Stimulated activated CD4-positive, alpha-beta T cell treated with anti-CD3 and anti-CD28 coated beads, Interleukin-15, amount 100 ng/mL, for 1 hour (primary cell): ENCODE results near the gene ADAMTS14.

Experiments
- DNase-seq, 2 donors: peaks; one replicate each; pipeline ENCODE4 v3.0.0-alpha.2; 2020; ENCODE audit warnings: low read depth in 1 of 2, low spot score in 1 of 2

ADAMTS14 gene

DNA sequence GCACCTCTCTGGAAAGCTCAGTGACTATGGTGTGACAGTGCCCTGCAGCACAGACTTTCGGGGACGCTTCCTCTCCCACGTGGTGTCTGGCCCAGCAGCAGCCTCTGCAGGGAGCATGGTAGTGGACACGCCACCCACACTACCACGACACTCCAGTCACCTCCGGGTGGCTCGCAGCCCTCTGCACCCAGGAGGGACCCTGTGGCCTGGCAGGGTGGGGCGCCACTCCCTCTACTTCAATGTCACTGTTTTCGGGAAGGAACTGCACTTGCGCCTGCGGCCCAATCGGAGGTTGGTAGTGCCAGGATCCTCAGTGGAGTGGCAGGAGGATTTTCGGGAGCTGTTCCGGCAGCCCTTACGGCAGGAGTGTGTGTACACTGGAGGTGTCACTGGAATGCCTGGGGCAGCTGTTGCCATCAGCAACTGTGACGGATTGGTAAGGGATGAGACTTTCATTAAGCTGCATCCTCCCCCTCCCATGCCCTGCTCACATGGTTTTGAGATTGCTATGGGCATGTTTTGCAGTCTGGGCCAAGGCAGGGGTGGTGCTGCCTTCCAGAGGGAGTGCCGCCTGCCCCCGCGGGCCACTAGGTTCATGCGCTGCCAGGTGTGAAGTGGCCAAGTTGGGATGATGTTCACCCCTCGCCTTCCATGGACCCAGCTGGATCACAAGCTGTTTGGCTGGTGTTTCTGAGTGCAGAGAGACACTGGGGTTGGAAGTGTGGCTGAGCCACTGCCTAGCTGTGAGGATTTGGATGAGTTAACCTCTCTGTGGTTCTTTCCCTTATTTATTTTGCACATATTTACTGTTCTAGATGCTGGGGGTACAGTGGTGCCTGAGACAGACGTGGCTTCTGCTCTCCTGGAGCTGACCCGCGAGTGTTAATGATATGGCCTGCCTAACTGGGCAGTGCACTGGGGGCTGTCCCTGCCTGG lies 2.5 kb downstream of the ADAMTS14 start:
- DNase-seq = no peak

DNA sequence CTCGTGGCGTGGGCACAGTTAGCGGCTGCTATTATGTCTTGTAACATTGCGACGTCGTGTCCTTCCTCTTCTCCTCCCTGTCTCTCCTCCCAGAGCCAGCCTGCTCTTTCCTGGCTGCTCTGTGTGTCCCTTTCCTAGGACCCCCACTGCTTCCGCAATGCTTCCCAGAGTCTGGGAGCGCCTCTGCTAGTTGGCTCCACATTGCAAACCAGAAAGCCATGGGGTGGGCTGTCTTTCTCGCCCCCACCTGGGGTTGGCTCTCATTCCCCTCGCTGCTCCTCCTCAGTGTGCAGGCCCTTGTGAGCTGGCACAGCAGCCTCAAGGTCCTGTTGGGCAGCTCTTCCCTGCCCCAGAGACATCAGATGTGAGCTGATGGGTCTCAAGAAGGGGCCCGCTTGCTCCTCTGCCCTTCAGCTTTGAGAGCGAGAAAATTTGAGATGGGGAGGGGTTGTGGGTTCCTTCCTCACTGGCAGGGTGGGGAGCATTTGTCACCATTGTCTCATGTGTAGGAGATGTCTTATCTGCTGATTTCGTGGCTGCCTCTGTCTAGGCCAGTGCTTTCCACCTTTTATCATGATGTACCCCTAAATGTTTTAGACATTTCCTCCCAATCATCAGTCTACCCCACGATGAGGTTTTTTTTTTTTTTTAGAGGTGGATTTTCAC lies 3.3 kb downstream of the ADAMTS14 start:
- no peak for DNase-seq

DNA sequence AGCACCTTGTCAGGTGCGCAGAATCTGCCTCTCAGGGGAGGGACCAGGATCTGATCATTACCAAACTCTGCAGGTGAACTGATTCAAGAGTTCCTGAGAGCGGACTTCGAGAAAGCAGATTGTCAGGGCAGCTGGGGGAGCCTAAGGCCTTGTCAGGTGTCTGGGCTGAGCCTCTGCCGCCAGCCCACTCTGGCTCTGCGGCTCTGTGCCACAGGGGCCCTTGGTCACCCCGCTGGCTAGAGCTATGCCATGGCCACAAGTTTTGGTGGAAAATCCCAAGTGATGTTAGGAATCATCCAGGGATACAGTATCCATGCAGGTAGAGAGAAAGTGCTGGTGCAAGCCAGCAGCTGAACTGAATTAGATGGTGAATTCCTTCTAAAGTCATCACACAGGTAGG lies 4.2 kb downstream of the ADAMTS14 start:
- no peak for DNase-seq

DNA sequence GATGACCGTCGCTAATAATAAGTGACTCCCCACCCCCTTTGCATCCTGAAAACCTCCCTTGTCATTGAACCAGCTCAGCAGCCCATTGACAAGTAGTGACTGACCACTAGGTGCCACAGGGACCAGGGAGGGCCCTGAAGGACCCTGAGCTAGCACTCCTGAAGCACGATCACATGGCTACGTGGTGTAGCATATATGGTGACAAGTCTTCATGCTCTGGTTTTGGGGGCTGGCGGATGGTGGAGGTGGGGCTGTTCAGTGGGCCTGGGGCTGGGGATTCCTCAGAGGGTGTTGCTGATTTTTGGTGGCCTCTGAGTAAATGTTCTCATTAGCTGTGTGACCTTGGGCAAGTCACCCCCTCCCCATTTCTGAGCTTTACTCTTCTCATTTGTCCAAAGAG lies 4.7 kb downstream of the ADAMTS14 start:
- DNase-seq = no peak

DNA sequence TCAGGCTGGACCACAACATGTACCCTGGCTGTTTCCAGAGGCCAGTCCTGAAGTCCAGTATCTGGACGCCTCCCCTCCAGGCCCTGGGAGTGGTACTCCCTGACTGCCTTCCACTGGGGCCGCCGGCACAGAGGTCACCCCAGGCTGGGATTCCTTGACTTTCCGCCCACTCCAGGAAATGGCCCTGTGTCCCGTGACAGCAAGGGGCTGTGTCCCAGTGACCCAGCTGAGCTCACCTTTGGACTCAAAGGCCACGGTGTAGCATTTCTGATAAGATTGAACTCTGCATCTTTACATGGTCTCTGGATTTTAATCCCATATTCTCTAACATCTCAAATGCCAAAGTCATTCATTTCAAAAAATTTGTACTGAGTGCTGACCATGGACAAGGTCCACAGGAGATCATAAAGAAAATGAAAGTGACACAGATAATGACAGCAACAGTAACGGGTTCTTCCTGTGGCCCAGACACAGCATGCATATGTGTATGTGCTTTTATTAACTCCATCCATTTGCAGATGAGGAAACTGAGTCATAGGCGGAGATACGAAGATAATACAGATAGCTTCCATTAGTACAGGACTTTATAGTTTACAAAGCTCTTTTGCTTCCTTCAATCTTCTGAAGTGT lies 5.4 kb downstream of the ADAMTS14 start:
- DNase-seq = no peak

DNA sequence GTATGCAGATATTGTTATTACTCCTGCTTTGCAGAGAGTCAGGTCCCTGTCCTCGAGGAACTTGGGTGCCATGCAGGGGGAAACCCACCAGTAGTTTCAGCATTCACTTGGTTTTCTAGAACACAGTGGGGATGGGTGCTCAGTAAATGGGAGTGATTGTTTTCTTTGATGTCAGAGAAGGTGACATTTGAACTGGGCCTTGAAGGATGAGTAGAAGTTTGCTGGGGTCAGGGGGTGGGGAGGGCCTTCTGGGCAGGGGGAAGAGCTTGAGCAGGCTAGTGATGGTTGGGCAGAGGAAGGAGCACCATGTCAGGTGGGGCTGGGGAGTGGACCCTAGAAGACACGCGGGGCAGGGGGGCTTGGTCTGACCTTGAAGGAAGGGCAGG lies 5.9 kb downstream of the ADAMTS14 start:
- no peak for DNase-seq

DNA sequence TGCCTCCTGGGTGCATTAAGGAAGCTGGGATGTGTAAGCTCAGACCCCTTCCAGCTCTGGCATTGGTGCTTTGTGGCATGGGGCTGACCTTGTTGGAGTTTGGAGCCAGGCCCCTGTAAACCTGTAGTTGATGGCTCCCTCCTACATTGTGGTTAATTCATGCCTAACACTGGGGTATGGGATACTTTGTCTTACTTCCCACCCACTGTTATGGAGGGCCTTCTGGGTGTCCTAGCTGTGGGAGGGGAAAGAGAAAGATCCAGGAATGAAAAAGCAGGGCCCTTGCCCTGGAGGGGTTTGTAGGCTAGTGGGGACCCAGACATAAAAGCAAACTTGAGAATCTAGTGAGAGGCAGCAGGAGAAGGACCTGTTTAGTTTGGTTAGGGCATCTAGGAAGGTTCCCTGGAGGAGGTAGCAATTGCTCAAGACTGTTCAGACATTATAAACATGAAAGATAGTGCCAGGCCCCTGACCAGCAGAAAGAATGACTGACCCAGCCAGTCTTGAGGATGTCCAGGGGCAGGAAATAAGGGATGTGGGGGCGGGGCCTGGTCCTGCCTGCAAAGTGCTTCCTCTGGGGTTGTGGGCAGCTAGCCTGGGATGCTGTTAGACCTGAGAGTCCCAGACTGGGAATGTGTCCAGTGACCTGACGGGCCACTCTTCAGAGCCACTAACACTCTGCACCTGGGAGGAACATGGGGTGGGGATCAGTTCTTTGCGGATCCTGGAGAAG lies 6.6 kb downstream of the ADAMTS14 start:
- no peak for DNase-seq

DNA sequence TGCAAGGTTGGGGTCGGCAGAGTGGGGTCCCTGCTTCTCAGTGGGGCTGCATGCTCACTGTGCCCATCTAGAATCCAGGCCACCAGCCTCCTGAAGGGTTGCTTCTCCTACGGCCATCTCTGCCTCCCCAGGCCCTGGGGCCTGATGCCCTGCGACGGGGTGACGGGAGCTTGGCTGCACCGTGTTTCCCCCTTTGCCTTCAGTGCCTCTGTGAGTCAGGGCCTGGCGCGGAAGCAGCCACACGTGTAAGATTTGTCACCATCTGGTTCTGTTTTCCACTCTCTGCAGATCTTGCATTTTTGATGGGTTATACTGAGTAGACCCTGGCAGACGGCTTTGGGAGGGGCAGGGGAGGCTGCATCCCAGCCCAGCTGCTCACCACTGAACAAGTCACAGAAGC lies 7.2 kb downstream of the ADAMTS14 start:
- DNase-seq = no peak

DNA sequence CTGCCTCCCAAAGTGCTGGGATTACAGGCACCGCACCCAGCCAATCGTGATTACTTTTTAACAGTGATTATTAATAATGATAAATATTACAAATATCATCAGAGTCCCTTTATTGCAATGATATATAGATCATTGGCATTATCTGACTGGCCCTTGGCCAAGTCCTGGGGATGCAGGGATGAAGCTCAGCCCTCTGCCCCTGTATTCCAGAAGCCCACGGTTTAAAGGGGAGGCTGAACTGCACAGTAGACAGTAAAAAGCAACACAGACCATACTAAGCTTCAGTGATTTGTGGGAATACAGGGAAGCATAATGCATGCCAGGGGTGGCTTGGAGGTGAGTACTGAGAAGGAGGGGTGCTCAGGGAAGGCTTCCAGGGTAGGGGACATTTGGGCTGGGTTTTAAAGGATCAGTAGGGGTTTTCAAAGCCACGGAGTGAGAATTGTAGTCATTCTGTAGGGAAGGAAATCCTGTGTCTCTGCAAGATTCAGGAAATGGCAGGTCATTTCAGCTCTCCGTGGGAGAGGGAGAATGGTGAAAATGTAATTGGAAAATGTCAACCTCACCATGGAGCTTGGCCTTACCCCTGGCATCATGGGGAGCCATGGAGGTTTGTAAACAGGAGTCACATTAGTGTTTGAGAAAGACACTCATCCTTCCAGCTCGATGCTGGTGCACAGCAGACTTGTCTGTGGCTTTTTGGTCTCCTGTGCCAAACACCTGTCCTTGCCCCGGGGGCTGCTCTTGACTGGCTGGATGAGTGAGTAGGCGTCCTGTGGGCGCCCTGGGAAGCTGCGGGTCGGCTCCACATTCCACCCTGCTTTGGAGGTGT lies 8.8 kb downstream of the ADAMTS14 start:
- DNase-seq = no peak

DNA sequence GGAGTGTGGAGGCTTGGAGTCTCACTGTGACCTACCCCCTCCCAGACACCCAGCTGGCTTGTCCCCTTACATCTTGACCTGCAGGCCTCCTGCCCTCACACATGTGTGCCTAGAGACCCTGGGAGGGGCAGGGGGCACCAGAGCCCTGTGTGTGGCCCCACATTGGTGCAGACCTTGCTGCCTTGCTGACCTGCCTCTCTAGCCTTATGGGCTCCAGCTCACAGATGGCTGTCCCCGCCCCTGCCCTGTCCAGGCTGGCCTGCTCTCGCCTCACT lies 9.4 kb downstream of the ADAMTS14 start:
- no peak for DNase-seq

DNA sequence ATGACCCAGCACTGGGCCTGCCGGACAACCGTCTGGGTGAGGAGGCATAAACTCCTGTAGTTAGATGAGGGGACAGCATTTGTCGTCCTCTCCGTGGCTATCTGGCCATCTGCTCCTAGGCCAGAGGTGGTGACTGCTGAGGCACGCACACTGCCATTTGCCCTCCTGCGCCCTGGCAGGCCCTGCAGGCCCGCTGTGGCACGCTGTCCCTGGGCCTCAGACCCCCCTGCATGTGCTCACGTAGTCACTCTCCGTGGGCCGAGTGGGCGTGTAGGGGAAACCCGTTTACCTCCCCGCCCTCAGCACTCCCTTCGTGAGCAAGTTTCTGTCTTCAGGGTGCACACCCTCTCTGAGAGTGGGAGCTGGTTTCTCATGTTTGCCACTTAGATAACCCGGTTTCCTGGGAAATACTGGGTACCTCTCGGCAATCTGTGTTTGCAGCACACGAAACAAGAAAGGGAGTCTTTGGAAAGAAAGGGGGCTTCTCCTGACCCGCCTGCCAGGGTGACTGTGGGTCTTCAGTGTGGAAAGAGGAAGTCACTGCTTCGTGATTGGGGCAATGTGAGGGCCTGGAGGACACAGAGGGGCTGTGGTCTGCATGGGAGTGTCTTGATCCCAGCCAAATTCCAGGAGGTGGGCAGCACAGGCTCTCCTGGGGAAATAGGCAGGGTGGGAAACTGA lies 10.8 kb downstream of the ADAMTS14 start:
- DNase-seq = no peak

DNA sequence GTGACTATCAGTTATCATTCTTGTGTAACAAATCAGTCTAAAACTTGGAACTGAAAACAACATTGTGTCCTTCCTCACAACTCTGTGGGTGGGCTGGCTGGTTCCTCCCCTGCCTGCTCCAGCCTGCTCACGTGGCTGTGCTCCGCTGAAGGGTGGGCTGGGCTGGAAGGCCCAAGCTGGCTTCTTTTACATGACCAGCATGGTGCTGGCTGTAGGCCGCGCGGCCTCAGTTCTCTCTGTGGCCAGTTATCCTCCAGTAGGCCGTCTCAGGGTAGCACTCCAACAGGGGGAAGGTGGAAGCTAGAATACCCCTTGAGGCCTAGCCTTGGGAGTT lies 11.3 kb downstream of the ADAMTS14 start:
- no peak for DNase-seq

DNA sequence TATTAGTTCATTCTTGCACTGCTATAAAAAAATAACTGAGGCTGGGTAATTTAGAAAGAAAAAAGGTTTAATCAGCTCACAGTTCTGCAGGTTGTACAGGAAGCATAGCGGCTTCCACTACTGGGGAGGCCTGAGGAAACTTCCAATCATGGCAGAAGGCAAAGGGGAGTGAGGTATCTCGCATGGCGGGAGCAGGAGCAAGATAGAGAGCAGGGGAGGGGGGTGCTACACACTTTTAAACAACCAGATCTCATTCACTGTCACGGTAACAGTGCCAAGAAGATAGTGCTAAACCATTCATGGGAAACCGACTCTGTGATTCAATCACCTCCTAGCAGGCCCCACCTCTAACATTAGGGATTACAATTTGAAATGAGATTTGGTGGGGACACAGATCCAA lies 11.6 kb downstream of the ADAMTS14 start:
- DNase-seq = no peak

DNA sequence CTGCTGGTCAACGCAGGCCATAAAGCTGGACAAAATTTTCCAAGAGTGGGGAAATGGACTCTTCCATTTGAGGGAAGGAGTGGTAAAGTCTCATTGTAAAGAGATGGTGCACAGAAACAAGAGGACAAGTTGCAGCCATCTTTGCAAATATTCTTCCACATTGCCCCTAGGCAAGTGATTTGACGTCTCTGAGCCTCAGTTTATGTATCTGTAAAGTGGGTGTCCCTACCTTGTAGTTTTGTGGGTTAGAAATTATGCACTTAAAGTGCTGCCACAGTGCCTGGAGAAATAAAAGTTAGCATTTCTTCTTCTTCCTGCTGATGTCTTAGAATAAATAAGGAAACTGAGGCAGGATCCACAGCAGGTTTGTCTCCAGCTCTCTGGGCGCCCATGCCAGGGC lies 12.1 kb downstream of the ADAMTS14 start:
- DNase-seq = no peak

DNA sequence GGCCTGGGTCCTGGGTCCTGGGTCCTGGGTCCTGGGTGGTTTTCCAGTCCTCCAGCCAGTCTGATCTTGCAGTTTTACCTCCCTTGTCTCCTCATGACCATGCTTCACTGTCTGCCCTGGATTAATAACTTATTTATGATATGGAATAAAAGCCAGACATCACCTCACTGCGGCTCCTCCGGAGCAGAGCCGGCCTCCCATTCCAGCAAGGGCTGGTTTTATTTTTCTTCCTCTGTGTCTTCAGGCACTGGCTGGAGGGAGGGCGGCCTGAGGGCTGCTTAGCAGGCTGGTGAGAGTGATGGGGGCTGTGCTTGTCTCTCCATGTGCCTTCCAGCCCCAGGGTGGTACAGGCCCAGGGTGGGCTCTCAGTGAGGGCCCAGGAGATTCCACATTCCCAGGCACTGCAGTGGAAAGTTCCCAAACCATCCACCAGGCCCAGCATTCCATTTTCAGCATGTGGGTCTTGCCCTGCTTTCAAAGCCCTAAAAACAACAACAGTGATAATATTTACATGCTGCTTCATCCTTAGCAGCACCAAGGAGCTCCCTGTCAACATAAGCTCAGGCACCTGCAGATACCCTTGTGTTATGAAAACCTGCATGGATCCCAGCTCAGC lies 12.6 kb downstream of the ADAMTS14 start:
- DNase-seq = no peak

DNA sequence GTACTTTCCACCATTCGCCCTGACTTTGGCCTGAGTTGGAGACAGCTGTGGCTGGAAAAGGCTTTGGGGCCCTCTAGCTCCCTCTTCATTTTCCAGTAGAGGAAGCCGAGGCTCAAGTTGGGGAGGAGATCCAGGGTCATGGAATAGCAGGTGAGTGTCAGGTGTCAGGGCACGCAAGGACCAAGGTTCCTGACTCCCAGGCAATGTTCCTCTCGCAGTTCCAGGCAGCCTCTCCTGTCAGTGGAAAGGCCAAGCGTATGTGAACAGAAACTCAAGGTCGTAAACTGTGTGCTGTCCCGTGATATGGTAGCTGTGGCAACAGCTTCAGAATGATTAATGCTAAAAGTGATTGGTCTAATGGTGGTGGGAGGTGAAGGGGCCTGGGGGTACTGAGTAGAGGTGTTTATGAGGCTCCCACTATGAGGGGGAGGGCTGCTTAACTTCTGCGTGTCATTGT lies 13.2 kb downstream of the ADAMTS14 start:
- no peak for DNase-seq

DNA sequence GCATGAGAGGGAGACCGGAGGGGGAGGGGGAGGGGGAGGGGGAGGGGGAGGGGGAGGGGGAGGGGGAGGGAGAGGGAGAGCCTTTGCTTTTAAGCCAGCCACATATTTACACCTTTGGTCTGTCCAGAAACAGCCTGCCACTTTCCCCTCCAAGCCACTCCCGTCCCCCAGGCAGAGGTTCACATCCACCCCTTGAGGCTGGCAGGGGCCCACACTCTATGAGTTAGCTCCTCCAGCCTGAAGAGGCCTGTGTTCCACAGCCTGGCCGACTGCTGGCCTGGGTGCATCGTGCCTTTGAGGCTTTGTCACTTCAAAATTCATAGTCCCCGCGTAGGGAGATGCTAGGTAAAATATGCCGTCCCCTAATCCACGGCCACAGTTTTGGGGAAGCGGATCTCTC lies 16.5 kb downstream of the ADAMTS14 start:
- DNase-seq = no peak

DNA sequence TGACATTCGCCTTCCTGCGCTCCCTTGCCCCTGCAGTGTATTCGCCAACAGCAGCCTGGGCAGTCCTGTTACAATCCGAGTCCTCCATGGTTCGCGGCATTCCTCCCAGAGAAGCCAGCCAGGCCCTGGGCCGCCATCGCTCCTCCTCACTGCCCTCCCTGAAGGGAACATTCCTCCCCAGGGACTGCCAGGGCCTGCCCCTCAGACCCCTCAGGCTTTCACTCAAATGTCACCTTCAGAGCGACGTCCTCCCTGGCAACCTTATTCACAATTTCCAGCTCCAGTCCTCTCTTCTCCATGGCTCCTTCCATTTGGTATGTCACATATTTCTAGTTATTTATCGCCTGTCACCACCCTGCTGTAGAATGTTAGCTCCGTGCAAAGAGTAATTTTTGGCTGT lies 17.4 kb downstream of the ADAMTS14 start:
- DNase-seq = no peak

DNA sequence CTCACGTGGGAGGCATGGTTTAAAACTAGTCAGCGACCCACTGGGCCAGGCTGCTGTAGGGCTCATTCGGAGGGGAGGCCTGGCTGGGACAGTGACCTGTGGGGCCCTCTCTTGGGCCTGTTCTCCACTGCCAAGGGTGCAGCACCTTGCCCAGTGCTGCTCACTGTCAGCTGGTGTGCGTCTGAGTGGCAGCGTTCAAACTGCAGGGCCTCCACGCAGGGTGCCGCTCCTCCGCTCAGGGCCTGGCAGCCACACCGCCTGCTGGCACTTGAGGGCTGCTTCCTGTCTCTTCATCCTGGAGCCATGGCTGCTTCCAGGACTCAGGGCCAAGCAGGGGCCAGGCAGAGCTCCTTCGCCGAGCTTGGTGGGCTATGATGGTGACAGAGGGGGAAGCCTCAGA lies 18.3 kb downstream of the ADAMTS14 start:
- no peak for DNase-seq

DNA sequence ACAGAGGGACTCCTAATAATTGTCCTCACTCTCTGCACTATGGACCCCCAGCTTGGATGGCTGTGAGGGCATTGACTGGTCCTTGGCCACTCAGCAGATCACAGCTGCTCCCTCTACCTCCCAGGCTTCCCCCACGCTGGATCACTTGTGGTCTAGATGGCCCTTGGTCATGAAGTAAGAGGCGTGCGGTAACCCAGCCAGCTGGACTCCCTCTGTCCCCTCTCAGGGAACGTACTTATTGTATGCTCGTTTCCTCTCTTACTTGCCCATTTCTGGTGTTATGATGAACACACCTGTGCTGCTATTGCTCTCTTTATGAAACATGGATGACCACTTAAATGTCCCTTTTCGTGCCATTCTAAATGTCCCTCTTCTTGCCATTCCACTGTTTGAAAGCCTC lies 19.3 kb downstream of the ADAMTS14 start:
- no peak for DNase-seq
